Measurements from ENCODE around the gene HAGH.

The HAGH gene

DNA sequence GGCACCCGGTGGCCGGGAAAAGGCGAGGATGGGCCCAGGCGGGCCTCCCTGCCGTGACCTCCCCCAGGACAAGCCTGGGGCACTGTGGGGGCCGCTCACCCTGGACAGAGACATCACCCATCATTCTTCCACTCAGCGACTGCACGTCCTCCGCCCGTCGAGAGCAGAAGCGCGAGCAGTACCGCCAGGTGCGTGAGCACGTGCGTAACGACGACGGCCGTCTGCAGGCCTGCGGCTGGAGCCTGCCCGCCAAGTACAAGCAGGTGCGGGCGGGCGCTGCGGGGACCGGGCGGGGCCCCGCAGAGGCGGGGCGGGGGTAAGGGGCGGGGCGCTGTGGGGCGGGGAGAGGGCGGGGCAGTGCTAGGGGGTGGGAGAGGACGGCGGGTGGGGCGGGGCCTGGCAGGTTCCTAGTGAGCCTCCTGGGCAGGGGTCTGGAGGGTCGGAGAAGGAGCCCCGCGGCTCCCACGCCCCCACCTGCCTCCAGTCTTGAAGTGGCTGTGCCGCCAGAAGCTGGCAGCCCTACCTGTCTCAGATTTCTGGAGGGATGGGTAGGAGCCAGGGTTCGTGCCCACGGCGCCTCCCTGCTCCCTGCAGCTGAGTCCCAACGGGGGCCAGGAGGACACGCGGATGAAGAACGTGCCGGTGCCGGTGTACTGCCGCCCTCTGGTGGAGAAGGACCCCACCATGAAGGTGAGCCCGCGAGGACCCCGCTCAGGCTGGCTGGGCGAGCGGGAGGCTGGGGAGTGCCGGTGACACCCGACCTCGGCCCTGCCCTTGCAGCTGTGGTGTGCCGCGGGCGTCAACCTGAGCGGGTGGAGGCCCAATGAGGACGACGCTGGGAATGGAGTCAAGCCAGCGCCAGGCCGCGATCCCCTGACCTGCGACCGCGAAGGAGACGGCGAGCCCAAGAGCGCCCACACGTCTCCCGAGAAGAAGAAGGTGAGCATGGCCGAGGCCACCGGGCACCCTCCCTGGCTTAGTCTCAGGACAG, 62.8 kb downstream of the HAGH start:
- H3K4me3 ChIP-seq: no peak overlapping the region
- no peak for DNase-seq (ENCODE audit: low spot score)
- peak overlapping the region in 1 of 2 donors; percentile 22 for H3K27ac ChIP-seq
- TF ChIP-seq CTCF (IDR thresholded peaks at IDR 0.05): no peak

GRCh38 chr16:1762879-1763520, 63.6 kb downstream of the HAGH start:
- TF ChIP-seq CTCF (IDR thresholded peaks at IDR 0.05): no peak
- Histone ChIP-seq H3K27ac (no peak overlapping the region), H3K4me3 (no peak overlapping the region)
- no peak for DNase-seq (ENCODE audit: low spot score)

DNA sequence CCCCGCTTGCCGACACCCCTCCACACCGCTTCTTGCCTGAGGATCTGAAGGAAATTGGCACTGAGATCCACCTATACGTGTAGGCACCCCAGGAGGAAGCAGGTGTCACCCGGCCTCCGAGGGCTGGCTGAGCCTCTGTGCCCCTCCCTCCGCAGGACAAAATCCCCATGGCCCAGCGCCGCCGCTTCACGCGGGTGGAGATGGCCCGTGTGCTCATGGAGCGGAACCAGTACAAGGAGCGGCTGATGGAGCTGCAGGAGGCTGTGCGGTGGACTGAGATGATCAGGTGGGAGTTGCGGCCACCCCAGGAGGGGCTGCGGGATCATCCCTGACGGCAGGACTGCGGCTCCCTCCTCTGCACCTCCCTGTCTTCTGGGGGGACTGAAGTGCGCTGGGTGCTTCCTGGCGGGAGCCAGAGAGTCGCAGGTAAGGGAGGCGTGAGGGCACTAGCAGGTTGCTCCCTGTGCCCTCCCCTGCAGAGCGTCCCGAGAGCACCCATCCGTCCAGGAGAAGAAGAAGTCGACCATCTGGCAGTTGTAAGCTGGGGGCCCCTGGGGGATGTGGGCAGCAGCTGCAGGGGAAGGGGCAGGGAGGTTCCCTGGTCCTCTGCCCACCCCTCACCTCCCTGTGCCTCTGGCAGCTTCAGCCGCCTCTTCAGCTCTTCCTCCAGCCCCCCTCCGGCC, 64.3 kb downstream of the HAGH start:
- H3K27ac ChIP-seq: no peak overlapping the region
- H3K4me3 ChIP-seq: no peak overlapping the region
- no peak for DNase-seq (ENCODE audit: low spot score)
- no peak for TF ChIP-seq CTCF (IDR thresholded peaks at IDR 0.05)

- no peak for DNase-seq (ENCODE audit: low spot score)
- H3K4me3 ChIP-seq: no peak overlapping the region
- H3K27ac ChIP-seq: no peak overlapping the region
- no peak for TF ChIP-seq CTCF (IDR thresholded peaks at IDR 0.05)
Observed at GRCh38 chr16:1761751-1762150, 64.9 kb downstream of the HAGH start.

- no peak overlapping the region for H3K4me3 ChIP-seq
Observed at GRCh38 chr16:1760911-1761310, 65.7 kb downstream of the HAGH start.

GRCh38 chr16:1759511-1759910, 67.1 kb downstream of the HAGH start:
- DNase-seq (ENCODE audit: low spot score): no peak
- H3K4me3 ChIP-seq: no peak overlapping the region
- no peak overlapping the region for H3K27ac ChIP-seq
- TF ChIP-seq CTCF (IDR thresholded peaks at IDR 0.05): no peak

More at GRCh38 chr16:1760911-1761310, 65.7 kb downstream of the HAGH start:
- no peak overlapping the region for H3K27ac ChIP-seq
- no peak for TF ChIP-seq CTCF (IDR thresholded peaks at IDR 0.05)
- no peak for DNase-seq (ENCODE audit: low spot score)
